Endothelial cell (in vitro differentiated cells): ENCODE measurements around the gene LNX1. TPM values are rescaled to one million over a fixed set of nuclear protein-coding genes. Genes with fewer than 3 reads are reported as not detected.
"Not testable (repeated sequence)": the region's sequence is repeated elsewhere in the genome, so short reads cannot be mapped to it uniquely, and the experiment has no call there.

Source experiments
- DNase-seq: peaks from one replicate; pipeline ENCODE4 v3.0.0; 2021; ENCODE audit warnings: low spot score
- H3K27ac Mint-ChIP-seq: one replicate; pipeline ENCODE4 v1.8.0; 2021; ENCODE audit warnings: mixed read lengths, inconsistent platforms; ENCODE audit not compliant: unreplicated experiment
- H3K27me3 Mint-ChIP-seq: one replicate; pipeline ENCODE4 v1.8.0; 2021; ENCODE audit warnings: mild to moderate bottlenecking, moderate library complexity, mixed read lengths, inconsistent platforms; ENCODE audit not compliant: unreplicated experiment
- H3K36me3 Mint-ChIP-seq: one replicate; pipeline ENCODE4 v1.8.0; 2021; ENCODE audit warnings: mild to moderate bottlenecking, low read depth, mixed read lengths, inconsistent platforms; ENCODE audit not compliant: unreplicated experiment
- H3K4me1 Mint-ChIP-seq: one replicate; pipeline ENCODE4 v1.8.0; 2021; ENCODE audit warnings: mild to moderate bottlenecking, mixed read lengths, inconsistent platforms; ENCODE audit not compliant: unreplicated experiment
- H3K4me3 Mint-ChIP-seq: one replicate; pipeline ENCODE4 v1.8.0; 2021; ENCODE audit warnings: mild to moderate bottlenecking, mixed read lengths, inconsistent platforms; ENCODE audit not compliant: unreplicated experiment
- H3K9me3 Mint-ChIP-seq: one replicate; pipeline ENCODE4 v1.8.0; 2021; ENCODE audit warnings: mixed read lengths, inconsistent platforms; ENCODE audit not compliant: unreplicated experiment
- CTCF ChIP-seq: fragments of 200-600 bp; sonication (generic); IDR thresholded peaks from one replicate; pipeline ENCODE4 v1.5.0; 2021; ENCODE audit warnings: antibody characterized with exemption; ENCODE audit not compliant: unreplicated experiment
- total RNA-seq: library from RNA; stranded (reverse); fragmentation: NEBNext Ultra II Directional; extraction: Animal tissue kit (Norgen Biotek cat#: 25700); gene quantifications from one replicate; pipeline ENCODE4 v1.2.1, GENCODE V29; 2021; ENCODE audit not compliant: unreplicated experiment

Gene LNX1
- total RNA-seq, 1 donor from 2014 or later, result 25.7 TPM

GRCh38 chr4:53478671-53479456, 112.4 kb downstream of the LNX1 start:
- Mint-ChIP-seq H3K4me3 (no peak overlapping the region), H3K9me3 (no peaks in the 10 kb centered on the region), H3K36me3 (peaks cover 29% of the 10 kb centered on the region), H3K27me3 (no peaks in the 10 kb centered on the region), H3K4me1 (no peaks in the 10 kb centered on the region), H3K27ac (no peak overlapping the region)
- TF ChIP-seq CTCF, result no peak
- DNase-seq, result no peak

- no peak for DNase-seq
- H3K4me3 Mint-ChIP-seq, result no peak overlapping the region
- H3K9me3 Mint-ChIP-seq, result no peaks in the 10 kb centered on the region
- peaks cover 31% of the 10 kb centered on the region for H3K36me3 Mint-ChIP-seq
- H3K4me1 Mint-ChIP-seq, result no peaks in the 10 kb centered on the region
- H3K27ac Mint-ChIP-seq, result no peak overlapping the region
- no peak for TF ChIP-seq CTCF
- no peaks in the 10 kb centered on the region for H3K27me3 Mint-ChIP-seq
Observed at GRCh38 chr4:53477636-53478035, 113.7 kb downstream of the LNX1 start.

- Mint-ChIP-seq H3K27ac (no peak overlapping the region), H3K27me3 (no peaks in the 10 kb centered on the region), H3K4me3 (no peak overlapping the region), H3K4me1 (no peaks in the 10 kb centered on the region), H3K36me3 (peaks cover 34% of the 10 kb centered on the region), H3K9me3 (no peaks in the 10 kb centered on the region)
- no peak for DNase-seq
- no peak for TF ChIP-seq CTCF
Observed at GRCh38 chr4:53477038-53477565, 114.2 kb downstream of the LNX1 start.

- no peak for TF ChIP-seq CTCF
- Mint-ChIP-seq H3K27me3 (no peaks in the 10 kb centered on the region), H3K27ac (no peak overlapping the region), H3K36me3 (peaks cover 34% of the 10 kb centered on the region), H3K9me3 (no peaks in the 10 kb centered on the region), H3K4me3 (no peak overlapping the region), H3K4me1 (no peaks in the 10 kb centered on the region)
- no peak for DNase-seq
Observed at GRCh38 chr4:53476232-53477037, 114.9 kb downstream of the LNX1 start.

- H3K9me3 Mint-ChIP-seq, H3K4me3 Mint-ChIP-seq, H3K27me3 Mint-ChIP-seq, H3K4me1 Mint-ChIP-seq, H3K27ac Mint-ChIP-seq, DNase-seq: not testable (repeated sequence)
- peaks cover 32% of the 10 kb centered on the region for H3K36me3 Mint-ChIP-seq
Observed at GRCh38 chr4:53466576-53466975, 124.7 kb downstream of the LNX1 start.
